ENCODE results near the gene TPK1.

DNA sequence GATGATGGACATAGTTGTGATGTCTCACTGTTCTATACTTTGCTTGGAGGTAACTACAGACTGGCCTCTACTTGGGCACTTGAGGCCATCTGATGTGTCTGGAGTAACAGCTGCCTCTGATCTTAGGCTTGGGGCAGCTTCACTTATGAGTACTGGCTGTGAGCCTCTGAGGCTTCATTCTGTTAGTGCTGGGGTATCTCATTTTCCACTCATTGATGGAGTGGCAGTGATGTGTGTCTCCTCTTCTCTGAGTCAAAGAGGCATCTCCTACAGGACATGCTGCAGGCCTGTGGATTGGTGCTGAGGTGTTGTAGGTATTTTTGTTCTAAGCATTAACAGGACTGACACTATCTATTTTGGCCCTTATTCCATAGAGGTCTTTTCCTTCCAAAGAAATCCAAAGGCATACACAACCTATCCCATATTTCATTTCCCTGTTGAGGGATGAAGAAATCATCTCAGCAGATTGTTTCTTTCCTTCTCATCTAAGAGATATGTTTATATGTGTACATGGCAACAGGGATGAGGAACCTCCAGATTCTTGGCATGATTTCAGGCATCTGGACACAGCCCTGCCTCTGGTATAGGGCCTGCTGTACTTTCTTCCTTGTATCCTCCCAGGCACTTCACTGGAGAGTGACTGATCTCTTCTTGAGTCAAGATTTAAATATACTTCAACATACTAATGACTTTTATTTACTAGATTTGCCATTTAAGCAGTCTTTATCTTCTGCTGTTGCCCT, 366.7 kb downstream of the TPK1 start:
- TF ChIP-seq, protein P1, sequence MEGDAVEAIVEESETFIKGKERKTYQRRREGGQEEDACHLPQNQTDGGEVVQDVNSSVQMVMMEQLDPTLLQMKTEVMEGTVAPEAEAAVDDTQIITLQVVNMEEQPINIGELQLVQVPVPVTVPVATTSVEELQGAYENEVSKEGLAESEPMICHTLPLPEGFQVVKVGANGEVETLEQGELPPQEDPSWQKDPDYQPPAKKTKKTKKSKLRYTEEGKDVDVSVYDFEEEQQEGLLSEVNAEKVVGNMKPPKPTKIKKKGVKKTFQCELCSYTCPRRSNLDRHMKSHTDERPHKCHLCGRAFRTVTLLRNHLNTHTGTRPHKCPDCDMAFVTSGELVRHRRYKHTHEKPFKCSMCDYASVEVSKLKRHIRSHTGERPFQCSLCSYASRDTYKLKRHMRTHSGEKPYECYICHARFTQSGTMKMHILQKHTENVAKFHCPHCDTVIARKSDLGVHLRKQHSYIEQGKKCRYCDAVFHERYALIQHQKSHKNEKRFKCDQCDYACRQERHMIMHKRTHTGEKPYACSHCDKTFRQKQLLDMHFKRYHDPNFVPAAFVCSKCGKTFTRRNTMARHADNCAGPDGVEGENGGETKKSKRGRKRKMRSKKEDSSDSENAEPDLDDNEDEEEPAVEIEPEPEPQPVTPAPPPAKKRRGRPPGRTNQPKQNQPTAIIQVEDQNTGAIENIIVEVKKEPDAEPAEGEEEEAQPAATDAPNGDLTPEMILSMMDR (IDR thresholded peaks at IDR 0.05; ENCODE audit: low read length) = no peak
- no peak for TF ChIP-seq EZH2 (IDR thresholded peaks at IDR 0.05; ENCODE audit: borderline replicate concordance, low read length)

Data from OCI-LY1 (cell line).